NCI-H2196 treated with DMSO at 0.1 percent for 48 hours (cell line): ENCODE data around the gene AGR3.
"Not testable (repeated sequence)": the region's sequence is repeated elsewhere in the genome, so short reads cannot be mapped to it uniquely, and the experiment has no call there.

ENCODE experiments used
- DNase-seq: peaks from one replicate; lab custom pipeline; 2025; ENCODE audit not compliant: unreplicated experiment; lab: John Stamatoyannopoulos, UW

AGR3 gene

GRCh38 chr7:16891874-16892643, 10.3 kb upstream of the AGR3 start:
- DNase-seq: no peak

GRCh38 chr7:16891338-16891737, 9.6 kb upstream of the AGR3 start:
- no peak for DNase-seq

- no peak for DNase-seq
Measured at GRCh38 chr7:16889851-16890415, 8.2 kb upstream of the AGR3 start.

GRCh38 chr7:16889305-16889704, 7.5 kb upstream of the AGR3 start:
- DNase-seq: no peak

GRCh38 chr7:16883918-16884317, 2.1 kb upstream of the AGR3 start:
- no peak for DNase-seq

DNA sequence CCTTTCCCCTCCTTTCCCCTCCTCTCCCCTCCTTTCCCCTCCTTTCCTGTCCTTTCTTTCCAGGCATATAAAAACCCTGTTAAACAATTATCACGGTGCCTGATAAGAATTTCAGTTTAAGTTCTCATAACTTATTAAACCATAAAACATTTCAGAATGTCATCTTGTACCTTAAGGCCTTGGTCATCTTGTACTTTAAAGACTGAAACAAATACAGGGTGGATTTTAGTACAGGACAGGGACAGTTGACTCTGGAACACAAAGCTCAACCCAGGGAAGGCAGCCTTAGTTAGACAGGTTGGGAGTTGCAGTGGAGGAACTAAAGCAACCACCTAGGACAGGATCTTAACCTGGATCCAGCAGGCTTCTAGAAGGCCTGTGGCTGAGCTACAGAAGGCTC, 1.2 kb downstream of the AGR3 start:
- DNase-seq: no peak

DNA sequence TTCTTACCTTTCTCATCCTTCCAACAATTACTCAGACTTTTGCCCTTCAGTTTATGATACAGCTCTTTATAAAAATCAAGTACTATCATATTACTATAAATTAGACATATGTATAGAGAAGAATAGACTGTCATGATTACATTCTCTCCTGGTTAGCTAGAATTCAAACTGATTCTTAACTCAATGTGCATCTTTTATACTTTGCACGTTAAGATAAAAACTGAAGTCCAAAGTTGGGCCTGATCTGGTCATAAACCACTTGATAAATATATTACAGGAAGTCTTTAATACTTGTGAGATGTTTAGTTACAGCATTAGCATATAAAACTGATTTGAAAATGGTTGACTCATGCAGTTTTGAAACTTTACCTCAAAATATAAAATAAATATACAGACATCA, 2.6 kb downstream of the AGR3 start:
- DNase-seq: no peak

GRCh38 chr7:16875861-16876260, 5.9 kb downstream of the AGR3 start:
- DNase-seq: no peak

DNA sequence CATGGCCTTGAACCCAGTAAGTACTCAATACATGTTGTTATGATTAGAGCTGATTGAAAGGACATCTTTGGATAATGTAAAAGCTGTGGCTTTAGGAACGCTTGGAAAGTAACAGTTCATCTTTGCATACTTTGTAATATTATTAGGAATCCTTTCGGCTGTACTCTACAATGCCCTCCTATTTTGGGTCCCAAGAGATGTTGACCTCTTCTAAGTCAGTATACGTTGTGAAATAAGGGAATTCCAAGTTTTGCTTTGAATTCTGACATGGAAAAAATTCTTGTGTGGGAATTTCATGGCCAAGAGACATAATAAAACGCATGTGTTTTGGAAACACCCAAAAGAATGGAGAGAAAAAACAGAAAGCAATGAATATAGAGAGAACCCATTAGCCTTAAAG, 7.7 kb downstream of the AGR3 start:
- no peak for DNase-seq

DNA sequence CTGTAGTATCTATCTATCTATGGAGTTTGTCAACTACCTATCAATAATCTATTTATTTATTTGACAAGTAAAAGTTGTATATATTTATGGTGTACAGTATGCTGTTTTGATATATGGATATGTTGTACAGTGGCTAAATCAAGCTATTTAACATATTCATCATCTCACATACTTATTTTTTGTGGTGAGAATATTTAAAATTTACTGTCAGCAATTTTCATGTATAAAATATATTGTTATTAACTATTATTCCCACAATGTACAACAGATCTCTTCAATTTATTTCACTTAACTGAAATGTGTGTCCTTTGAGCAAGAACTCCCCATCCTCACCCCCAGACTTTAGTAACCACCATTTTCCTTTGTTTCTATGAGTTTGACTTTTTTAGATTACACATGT, 14.5 kb downstream of the AGR3 start:
- DNase-seq: no peak

- DNase-seq: not testable (repeated sequence)
Measured at GRCh38 chr7:16853189-16853588, 28.6 kb downstream of the AGR3 start.

DNA sequence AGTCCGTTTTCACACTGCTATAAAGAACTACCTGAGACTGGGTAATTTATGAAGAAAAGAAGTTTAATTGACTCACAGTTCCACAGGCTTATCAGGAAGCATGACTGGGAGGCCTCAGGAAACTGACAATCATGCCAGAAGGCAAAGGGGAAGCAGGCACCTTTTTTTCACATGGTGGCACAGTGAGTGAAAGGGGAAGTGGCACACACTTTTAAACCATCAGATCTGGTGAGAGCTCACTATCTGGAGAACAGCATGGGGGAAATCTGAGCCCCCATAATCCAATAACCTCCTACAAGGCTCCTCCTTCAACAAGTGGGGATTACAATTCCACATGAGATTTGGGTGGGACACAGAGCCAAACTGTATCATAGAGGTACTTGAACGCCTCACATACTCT, 30.0 kb downstream of the AGR3 start:
- no peak for DNase-seq

DNA sequence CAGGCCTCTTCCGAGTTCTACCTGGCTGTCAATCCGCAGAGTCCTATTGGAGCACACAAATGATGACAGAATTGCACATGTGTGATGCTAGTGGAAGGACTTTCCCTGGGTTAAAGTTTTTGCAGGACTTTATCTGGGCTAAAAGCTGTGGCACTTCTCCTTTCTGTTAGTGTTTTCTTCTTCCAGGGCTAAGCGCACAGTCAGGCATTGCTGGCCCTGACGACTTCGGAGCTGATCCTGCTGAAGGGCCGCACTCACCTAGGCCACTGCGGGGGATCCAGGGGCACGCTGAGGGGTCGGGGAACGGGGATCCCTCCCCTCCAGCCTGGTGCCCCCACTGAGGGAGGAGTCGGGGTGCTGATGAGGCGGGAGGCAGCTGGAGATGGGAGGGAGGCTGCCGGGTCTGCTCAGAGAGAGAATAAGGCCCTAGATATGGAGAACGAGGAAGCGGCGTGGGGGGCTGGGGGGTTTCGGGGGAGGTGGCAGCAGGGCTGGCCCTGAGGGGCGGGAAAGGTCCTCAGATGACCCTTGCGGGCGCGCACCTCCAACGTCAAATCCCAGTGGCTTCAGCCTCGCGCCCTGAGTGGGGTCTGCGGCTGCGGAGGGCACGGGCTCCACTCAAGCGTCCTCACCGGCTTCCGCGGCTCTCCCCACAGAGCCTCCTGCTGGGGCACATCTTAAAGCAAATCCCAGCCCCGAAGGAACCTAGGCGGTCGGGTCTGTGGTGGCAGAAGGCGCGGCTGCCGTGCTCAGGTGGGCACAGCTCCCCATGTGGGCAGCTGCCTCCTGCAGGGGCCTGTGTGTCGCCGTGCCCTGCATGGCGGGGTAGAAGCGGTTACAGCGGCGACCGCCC, 30.9 kb downstream of the AGR3 start:
- no peak for DNase-seq

DNA sequence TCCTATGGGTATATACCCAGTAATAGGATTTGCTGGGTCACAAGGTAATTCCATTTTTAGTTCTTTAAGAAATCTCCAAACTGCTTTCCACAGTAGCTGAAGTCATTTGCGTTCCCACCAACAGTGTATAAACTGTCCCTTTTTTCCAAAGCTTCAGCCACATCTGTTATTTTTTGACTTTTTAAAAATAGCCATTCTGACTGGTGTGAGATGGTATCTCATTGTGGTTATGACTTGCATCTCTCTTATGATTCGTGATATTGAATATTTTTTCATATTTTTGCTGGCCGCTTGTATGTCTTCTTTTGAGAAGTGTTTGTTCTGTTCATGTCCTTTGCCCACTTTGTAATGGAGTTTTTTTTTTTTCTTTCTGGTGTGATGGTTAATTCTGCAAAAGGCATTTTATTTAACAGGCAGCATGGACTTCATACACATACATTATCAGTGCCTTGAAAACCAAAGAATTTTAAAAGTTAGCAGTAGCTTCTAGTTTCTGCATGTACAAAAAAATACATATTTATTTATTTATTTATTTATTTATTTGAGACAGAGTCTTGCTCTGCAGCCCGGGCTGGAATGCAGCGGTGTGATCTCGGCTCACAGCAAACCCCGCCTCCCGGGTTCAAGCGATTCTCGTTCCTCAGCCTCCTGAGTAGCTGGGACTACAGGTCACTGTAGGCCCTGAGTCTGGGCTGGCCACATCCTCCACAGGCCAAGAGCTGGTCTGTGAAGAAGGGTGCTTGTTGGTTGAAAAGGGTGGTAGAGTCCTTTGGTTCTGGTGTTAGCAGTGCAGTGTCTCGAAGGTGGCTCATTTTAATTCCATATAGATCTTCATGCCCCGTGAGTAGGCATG, 32.3 kb downstream of the AGR3 start:
- no peak for DNase-seq

- no peak for DNase-seq
Measured at GRCh38 chr7:16847381-16847860, 34.4 kb downstream of the AGR3 start.

DNA sequence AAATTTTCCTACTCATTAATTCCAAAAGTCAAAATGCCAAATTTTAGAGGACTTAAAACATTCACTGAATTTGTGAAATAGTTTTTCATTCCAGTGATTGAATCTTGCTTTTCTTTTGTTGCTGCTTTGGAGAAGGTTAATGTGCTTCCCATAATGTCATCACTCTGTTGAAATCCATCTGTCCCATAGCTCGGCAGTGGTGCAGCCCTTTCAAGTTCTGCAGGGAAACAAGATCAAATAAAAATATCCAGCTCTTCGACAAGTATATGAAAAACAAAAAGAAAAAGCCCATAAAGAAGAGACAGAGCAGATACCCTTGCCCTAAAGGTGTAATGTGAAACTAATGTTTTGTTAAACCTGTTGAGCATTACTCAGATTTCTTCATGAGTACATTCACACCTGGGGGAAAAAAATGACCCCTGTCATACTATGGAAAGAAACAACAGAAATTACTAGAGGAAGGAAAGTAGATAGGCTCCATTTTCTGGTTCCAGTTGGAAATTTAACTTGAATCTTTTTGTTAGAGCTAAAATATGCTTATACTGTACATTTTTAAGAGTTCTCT, 35.1 kb downstream of the AGR3 start:
- no peak for DNase-seq

DNA sequence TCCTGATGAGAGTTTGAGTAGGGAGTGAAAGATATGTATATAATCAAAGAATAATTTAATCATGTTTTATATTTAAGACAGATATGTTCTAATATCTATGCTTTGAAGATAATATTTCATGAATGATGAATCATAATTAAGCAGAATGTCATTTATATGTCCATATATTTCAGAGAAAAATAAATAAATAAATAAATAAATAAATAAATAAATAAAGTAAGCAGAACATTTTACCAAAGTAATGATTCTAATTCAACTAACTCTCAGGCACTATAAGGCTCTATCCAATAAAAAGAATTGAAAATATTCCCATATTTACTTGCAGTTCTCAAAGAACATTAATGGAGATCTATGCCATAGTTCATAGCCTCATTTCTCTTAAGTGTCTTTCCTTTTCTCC, 36.0 kb downstream of the AGR3 start:
- DNase-seq: no peak

GRCh38 chr7:16841681-16842080, 40.1 kb downstream of the AGR3 start:
- no peak for DNase-seq

DNA sequence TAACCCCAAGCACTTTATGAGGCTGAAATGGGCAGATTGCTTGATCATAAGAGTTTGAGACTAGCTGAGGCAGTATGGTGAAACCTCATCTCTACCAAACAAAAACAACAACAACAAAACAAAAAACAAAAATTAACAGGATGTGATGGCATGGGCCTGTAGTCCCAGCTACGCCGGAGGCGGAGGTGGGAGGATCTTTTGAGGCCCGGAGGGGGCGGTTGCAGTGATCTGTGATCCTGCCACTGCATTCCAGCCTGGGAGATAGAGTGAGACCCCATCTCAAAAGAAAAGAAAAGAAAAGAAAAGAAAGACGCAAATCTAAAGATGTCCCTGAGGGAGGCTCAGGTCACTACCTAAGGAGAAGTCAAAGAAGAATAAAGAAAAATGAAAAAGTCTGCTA, 41.7 kb downstream of the AGR3 start:
- no peak for DNase-seq

GRCh38 chr7:16839646-16840045, 42.1 kb downstream of the AGR3 start:
- DNase-seq: no peak

DNA sequence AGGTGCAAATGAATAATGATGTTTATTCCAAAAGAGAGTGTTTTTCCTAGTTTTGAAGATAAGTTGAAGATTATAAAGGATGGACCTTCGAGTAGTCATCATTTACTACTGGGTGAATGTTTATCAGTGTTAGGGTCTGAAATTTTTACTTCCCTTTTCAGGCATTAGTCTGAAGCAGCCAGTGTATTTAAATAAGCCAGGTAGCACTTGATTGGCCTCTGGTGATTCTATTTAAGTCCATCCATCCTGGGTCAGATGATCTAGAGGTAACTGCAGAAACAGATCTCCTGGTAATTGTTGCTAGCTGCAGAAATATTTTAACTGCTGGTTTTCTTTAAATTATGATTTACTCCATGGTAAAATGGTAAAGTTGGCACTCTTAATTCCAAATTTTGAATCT, 42.9 kb downstream of the AGR3 start:
- no peak for DNase-seq
